ENCODE measurements around the gene SHE. TPM values are rescaled to one million over a fixed set of nuclear protein-coding genes. Genes with fewer than 3 reads are reported as not detected.

Gene SHE
- total and polyA plus RNA-seq, 2 experiments from 2014 or later = 2.0 to 2.7 TPM

- no peak for TF ChIP-seq CTCF (IDR thresholded peaks at IDR 0.05; ENCODE audit: low read depth, low read length)
Measured at GRCh38 chr1:154503898-154504297, 1.7 kb upstream of the SHE start.

GRCh38 chr1:154502744-154503115 lies 518 bp upstream of the SHE start:
- DNase-seq (ENCODE audit: low read depth in 1 of 2, low spot score in 1 of 2) = no peak

More at GRCh38 chr1:154503898-154504297, 1.7 kb upstream of the SHE start:
- Histone ChIP-seq H3K36me3 (no peaks in the 10 kb centered on the region), H3K27me3 (peaks cover 97% of the 10 kb centered on the region), H3K4me1 (ENCODE audit: low read depth) (no peaks in the 10 kb centered on the region), H3K27ac (no peak overlapping the region), H3K4me3 (no peak overlapping the region), H3K9me3 (ENCODE audit: low read depth) (no peaks in the 10 kb centered on the region)
- DNase-seq (ENCODE audit: low read depth in 1 of 2, low spot score in 1 of 2) = no peak

GRCh38 chr1:154501423-154502065 lies 668 bp downstream of the SHE start:
- Histone ChIP-seq H3K4me3 (peak overlapping the region; percentile 36), H3K4me1 (ENCODE audit: low read depth) (peaks cover 12% of the 10 kb centered on the region), H3K9me3 (ENCODE audit: low read depth) (no peaks in the 10 kb centered on the region), H3K27me3 (peaks cover 74% of the 10 kb centered on the region), H3K27ac (no peak overlapping the region), H3K36me3 (no peaks in the 10 kb centered on the region)
- TF ChIP-seq CTCF (IDR thresholded peaks at IDR 0.05; ENCODE audit: low read depth, low read length) = no peak
- peak; percentile 20 to 40 for DNase-seq (ENCODE audit: low read depth in 1 of 2, low spot score in 1 of 2)

More at GRCh38 chr1:154502744-154503115, 518 bp upstream of the SHE start:
- peaks cover under 1% of the 10 kb centered on the region for H3K4me1 ChIP-seq (ENCODE audit: low read depth)
- peak overlapping the region; percentile 36 for H3K4me3 ChIP-seq
- TF ChIP-seq CTCF (IDR thresholded peaks at IDR 0.05; ENCODE audit: low read depth, low read length) = no peak
- H3K27ac ChIP-seq = no peak overlapping the region
- no peaks in the 10 kb centered on the region for H3K9me3 ChIP-seq (ENCODE audit: low read depth)
- peaks cover 86% of the 10 kb centered on the region for H3K27me3 ChIP-seq
- H3K36me3 ChIP-seq = no peaks in the 10 kb centered on the region

GRCh38 chr1:154500533-154500932 lies 1.7 kb downstream of the SHE start:
- H3K36me3 ChIP-seq = no peaks in the 10 kb centered on the region
- H3K27ac ChIP-seq = no peak overlapping the region
- H3K4me3 ChIP-seq = no peak overlapping the region
- H3K9me3 ChIP-seq (ENCODE audit: low read depth) = no peaks in the 10 kb centered on the region
- no peak for TF ChIP-seq CTCF (IDR thresholded peaks at IDR 0.05; ENCODE audit: low read depth, low read length)
- H3K27me3 ChIP-seq = peaks cover 65% of the 10 kb centered on the region
- peaks cover 22% of the 10 kb centered on the region for H3K4me1 ChIP-seq (ENCODE audit: low read depth)
- DNase-seq (ENCODE audit: low read depth in 1 of 2, low spot score in 1 of 2) = no peak

- no peak for DNase-seq (ENCODE audit: low read depth in 1 of 2, low spot score in 1 of 2)
- no peak for TF ChIP-seq CTCF (IDR thresholded peaks at IDR 0.05; ENCODE audit: low read depth, low read length)
- Histone ChIP-seq H3K36me3 (no peaks in the 10 kb centered on the region), H3K9me3 (ENCODE audit: low read depth) (no peaks in the 10 kb centered on the region), H3K27ac (no peak overlapping the region), H3K27me3 (peaks cover 56% of the 10 kb centered on the region), H3K4me3 (no peak overlapping the region), H3K4me1 (ENCODE audit: low read depth) (peaks cover 26% of the 10 kb centered on the region)
Measured at GRCh38 chr1:154499446-154499845, 2.8 kb downstream of the SHE start.

All from cardiac muscle cell (in vitro differentiated cells and primary cell).